ENCODE measurements around the gene ENG. TPM values are rescaled to one million over a fixed set of nuclear protein-coding genes. Genes with fewer than 3 reads are reported as not detected.

Gene ENG
- total RNA-seq, 1 experiment from 2014 or later: 0.76 TPM

- Histone ChIP-seq H2AFZ (ENCODE audit: low read depth, low read length, poor library complexity, severe bottlenecking) (no peak overlapping the region), H3K9me2 (ENCODE audit: insufficient read depth) (no peaks in the 10 kb centered on the region), H3K27ac (ENCODE audit: low read depth, low read length) (no peak overlapping the region), H3K9me3 (ENCODE audit: control insufficient read depth in 1 of 2, insufficient read depth in 1 of 2, low read depth in 1 of 2, low read length in 2 of 2) (no peaks in the 10 kb centered on the region), H3K79me2 (ENCODE audit: insufficient read depth, low read length) (no peaks in the 10 kb centered on the region), H3K4me1 (ENCODE audit: control insufficient read depth in 1 of 2, insufficient read depth in 2 of 2, low read length in 2 of 2) (no peaks in the 10 kb centered on the region), H3K27me3 (ENCODE audit: insufficient read depth, low read length) (no peaks in the 10 kb centered on the region), H4K20me1 (ENCODE audit: insufficient read depth) (no peaks in the 10 kb centered on the region), H3K4me3 (replicated peaks in 1 of 2; ENCODE audit: low read depth in 1 of 2, low read length in 2 of 2) (no peak overlapping the region), H3K36me3 (ENCODE audit: control insufficient read depth in 1 of 2, insufficient read depth in 2 of 2, low read length in 2 of 2) (peaks cover 7 to 8% of the 10 kb centered on the region in 2 experiments; a peak in 3 of 4 replicates), H3K4me2 (ENCODE audit: low read length) (no peak overlapping the region), H3K9ac (ENCODE audit: low read length) (no peak overlapping the region)
- POLR2A ChIA-PET: no interaction called here
- no peak for ATAC-seq
- no TSS peak for BruUV-seq (replicated peaks)
- no peak for TF ChIP-seq ZBTB33 (IDR thresholded peaks at IDR 0.05; ENCODE audit: extremely low read depth, insufficient replicate concordance, low read length)
- TF ChIP-seq ZNF274 (IDR thresholded peaks at IDR 0.05; ENCODE audit: low read depth, low read length): no peak
- TF ChIP-seq SRF (IDR thresholded peaks at IDR 0.05; ENCODE audit: low read depth): no peak
- TF ChIP-seq JUND (IDR thresholded peaks at IDR 0.05): no peak
- TF ChIP-seq MAX (IDR thresholded peaks at IDR 0.05): no peak
- TF ChIP-seq YY1 (IDR thresholded peaks at IDR 0.05; ENCODE audit: extremely low read depth, insufficient replicate concordance, low read depth, low read length): no peak
- TF ChIP-seq EGR1 (IDR thresholded peaks at IDR 0.05; ENCODE audit: low read depth): no peak
- intact Hi-C loops (cut with micrococcal nuclease): no loop called here
- DNase-seq (ENCODE audit: low read depth, low spot score): no peak
- CTCF ChIA-PET: no interaction called here
- RAD21 ChIA-PET (ENCODE audit: low non-redundant PET in 1 of 2, low total read pairs in 2 of 2, uncharacterized antibody in 2 of 2, unreplicated experiment in 2 of 2): no interaction called here
Observed at GRCh38 chr9:127818574-127818973, 35.9 kb downstream of the ENG start.

GRCh38 chr9:127817881-127818434 is 36.5 kb downstream of the ENG start:
- Histone ChIP-seq H3K79me2 (ENCODE audit: insufficient read depth, low read length) (no peaks in the 10 kb centered on the region), H3K27ac (ENCODE audit: low read depth, low read length) (no peak overlapping the region), H3K9me3 (ENCODE audit: control insufficient read depth in 1 of 2, insufficient read depth in 1 of 2, low read depth in 1 of 2, low read length in 2 of 2) (no peaks in the 10 kb centered on the region), H3K36me3 (ENCODE audit: control insufficient read depth in 1 of 2, insufficient read depth in 2 of 2, low read length in 2 of 2) (peaks cover 12 to 13% of the 10 kb centered on the region in 2 experiments; a peak in 3 of 4 replicates), H4K20me1 (ENCODE audit: insufficient read depth) (no peaks in the 10 kb centered on the region), H3K9ac (ENCODE audit: low read length) (no peak overlapping the region), H3K4me2 (ENCODE audit: low read length) (no peak overlapping the region), H3K9me2 (ENCODE audit: insufficient read depth) (no peaks in the 10 kb centered on the region), H2AFZ (ENCODE audit: low read depth, low read length, poor library complexity, severe bottlenecking) (no peak overlapping the region), H3K27me3 (ENCODE audit: insufficient read depth, low read length) (no peaks in the 10 kb centered on the region), H3K4me1 (ENCODE audit: control insufficient read depth in 1 of 2, insufficient read depth in 2 of 2, low read length in 2 of 2) (no peaks in the 10 kb centered on the region), H3K4me3 (replicated peaks in 1 of 2; ENCODE audit: low read depth in 1 of 2, low read length in 2 of 2) (no peak overlapping the region)
- ATAC-seq: no peak
- intact Hi-C loops (cut with micrococcal nuclease): no loop called here
- RAD21 ChIA-PET (ENCODE audit: low non-redundant PET in 1 of 2, low total read pairs in 2 of 2, uncharacterized antibody in 2 of 2, unreplicated experiment in 2 of 2): no interaction called here
- no peak for DNase-seq (ENCODE audit: low read depth, low spot score)
- no TSS peak for BruUV-seq (replicated peaks)
- POLR2A ChIA-PET: interaction anchor here (1.1 kb wide), 1 partner anchor 103 kb away, joined by 3 read pairs; no protein-coding TSS in a partner anchor
- CTCF ChIA-PET: no interaction called here
- no peak for TF ChIP-seq EZH2phosphoT487 (IDR thresholded peaks at IDR 0.05; ENCODE audit: borderline replicate concordance)
- TF ChIP-seq TCF7L2 (IDR thresholded peaks at IDR 0.05; ENCODE audit: borderline replicate concordance, extremely low read depth, insufficient read depth, insufficient read length): no peak
- no peak for TF ChIP-seq CTCF (IDR thresholded peaks at IDR 0.05 in 2 of 3, conservative IDR thresholded peaks at IDR 0.05 in 1 of 3; ENCODE audit: borderline replicate concordance in 1 of 3, insufficient read depth in 1 of 3, low read depth in 2 of 3, low read length in 2 of 3)
- no peak for TF ChIP-seq SIN3A (IDR thresholded peaks at IDR 0.05; ENCODE audit: low read depth)
- no peak for TF ChIP-seq EZH2 (IDR thresholded peaks at IDR 0.05)
- no peak for TF ChIP-seq POLR2AphosphoS5 (IDR thresholded peaks at IDR 0.05; ENCODE audit: low read depth, low read length)
- TF ChIP-seq ATF3 (IDR thresholded peaks at IDR 0.05): no peak
- TF ChIP-seq ZNF274 (IDR thresholded peaks at IDR 0.05; ENCODE audit: low read depth, low read length): no peak
- no peak for TF ChIP-seq JUND (IDR thresholded peaks at IDR 0.05)
- no peak for TF ChIP-seq FOSL1 (IDR thresholded peaks at IDR 0.05; ENCODE audit: low read depth)
- TF ChIP-seq EGR1 (IDR thresholded peaks at IDR 0.05; ENCODE audit: low read depth): no peak
- TF ChIP-seq POLR2A (IDR thresholded peaks at IDR 0.05; ENCODE audit: borderline replicate concordance, extremely low read depth, insufficient read depth, insufficient read length): no peak
- TF ChIP-seq YY1 (IDR thresholded peaks at IDR 0.05; ENCODE audit: extremely low read depth, insufficient replicate concordance, low read depth, low read length): no peak
- TF ChIP-seq CBX3 (IDR thresholded peaks at IDR 0.05; ENCODE audit: low read depth): no peak
